ENCODE data around the gene HSPA12A.

HSPA12A gene

GRCh38 chr10:116673866-116674265 is 68.5 kb downstream of the HSPA12A start:
- Histone ChIP-seq H3K4me3 (ENCODE audit: low read length) (no peak overlapping the region), H3K4me1 (ENCODE audit: low read length) (no peaks in the 10 kb centered on the region), H3K9ac (ENCODE audit: low read length) (no peak overlapping the region), H3K27me3 (replicated peaks; ENCODE audit: insufficient read depth, low read length) (no peaks in the 10 kb centered on the region), H2AFZ (ENCODE audit: low read length) (no peak overlapping the region), H3K4me2 (ENCODE audit: low read depth, low read length) (no peak overlapping the region), H3K9me2 (replicated peaks; ENCODE audit: insufficient read depth, low read length) (no peaks in the 10 kb centered on the region), H3K79me2 (ENCODE audit: low read length) (no peaks in the 10 kb centered on the region), H3K27ac (ENCODE audit: low read length) (no peak overlapping the region), H4K20me1 (ENCODE audit: insufficient read depth, low read length) (no peaks in the 10 kb centered on the region), H3F3A (ENCODE audit: insufficient read depth, low read length) (no peaks in the 10 kb centered on the region), H3K9me3 (replicated peaks; ENCODE audit: insufficient read depth, low read length) (no peaks in the 10 kb centered on the region), H3K36me3 (replicated peaks; ENCODE audit: insufficient read depth, low read length) (no peaks in the 10 kb centered on the region)
- TF ChIP-seq EZH2phosphoT487 (IDR thresholded peaks at IDR 0.05; ENCODE audit: low read length) = no peak
- TF ChIP-seq CTCF (IDR thresholded peaks at IDR 0.05; ENCODE audit: low read length) = no peak
- TF ChIP-seq EZH2 (optimal IDR thresholded peaks at IDR 0.05; ENCODE audit: low read depth, low read length) = no peak
- DNase-seq = no peak

GRCh38 chr10:116672891-116673290 is 69.5 kb downstream of the HSPA12A start:
- Histone ChIP-seq H3K79me2 (ENCODE audit: low read length) (no peaks in the 10 kb centered on the region), H3K4me2 (ENCODE audit: low read depth, low read length) (no peak overlapping the region), H3K9me3 (replicated peaks; ENCODE audit: insufficient read depth, low read length) (no peaks in the 10 kb centered on the region), H3K4me1 (ENCODE audit: low read length) (no peaks in the 10 kb centered on the region), H3K27ac (ENCODE audit: low read length) (no peak overlapping the region), H3K9ac (ENCODE audit: low read length) (no peak overlapping the region), H3K9me2 (replicated peaks; ENCODE audit: insufficient read depth, low read length) (no peaks in the 10 kb centered on the region), H3K27me3 (replicated peaks; ENCODE audit: insufficient read depth, low read length) (no peaks in the 10 kb centered on the region), H4K20me1 (ENCODE audit: insufficient read depth, low read length) (no peaks in the 10 kb centered on the region), H2AFZ (ENCODE audit: low read length) (no peak overlapping the region), H3F3A (ENCODE audit: insufficient read depth, low read length) (no peaks in the 10 kb centered on the region), H3K36me3 (replicated peaks; ENCODE audit: insufficient read depth, low read length) (no peaks in the 10 kb centered on the region), H3K4me3 (ENCODE audit: low read length) (no peak overlapping the region)
- TF ChIP-seq EZH2 (optimal IDR thresholded peaks at IDR 0.05; ENCODE audit: low read depth, low read length) (no peak), EZH2phosphoT487 (IDR thresholded peaks at IDR 0.05; ENCODE audit: low read length) (no peak), CTCF (IDR thresholded peaks at IDR 0.05; ENCODE audit: low read length) (no peak)
- no peak for DNase-seq

- no peaks in the 10 kb centered on the region for H3K36me3 ChIP-seq (replicated peaks; ENCODE audit: insufficient read depth, low read length)
- no peaks in the 10 kb centered on the region for H4K20me1 ChIP-seq (ENCODE audit: insufficient read depth, low read length)
- no peak for DNase-seq
- no peak overlapping the region for H2AFZ ChIP-seq (ENCODE audit: low read length)
- no peak overlapping the region for H3K4me2 ChIP-seq (ENCODE audit: low read depth, low read length)
- no peak for TF ChIP-seq EZH2phosphoT487 (IDR thresholded peaks at IDR 0.05; ENCODE audit: low read length)
- no peak for TF ChIP-seq EZH2 (optimal IDR thresholded peaks at IDR 0.05; ENCODE audit: low read depth, low read length)
- TF ChIP-seq CTCF (IDR thresholded peaks at IDR 0.05; ENCODE audit: low read length) = no peak
- no peaks in the 10 kb centered on the region for H3K79me2 ChIP-seq (ENCODE audit: low read length)
- no peaks in the 10 kb centered on the region for H3K4me1 ChIP-seq (ENCODE audit: low read length)
- H3K9me3 ChIP-seq (replicated peaks; ENCODE audit: insufficient read depth, low read length) = no peaks in the 10 kb centered on the region
- H3K27ac ChIP-seq (ENCODE audit: low read length) = no peak overlapping the region
- H3K9me2 ChIP-seq (replicated peaks; ENCODE audit: insufficient read depth, low read length) = no peaks in the 10 kb centered on the region
- no peak overlapping the region for H3K4me3 ChIP-seq (ENCODE audit: low read length)
- H3F3A ChIP-seq (ENCODE audit: insufficient read depth, low read length) = no peaks in the 10 kb centered on the region
- H3K27me3 ChIP-seq (replicated peaks; ENCODE audit: insufficient read depth, low read length) = no peaks in the 10 kb centered on the region
- no peak overlapping the region for H3K9ac ChIP-seq (ENCODE audit: low read length)
These were observed 71.0 kb downstream of the HSPA12A start for GRCh38 chr10:116671274-116671926.

All from MM.1S (cell line).